ENCODE results near the gene FBXO28.

Gene FBXO28

DNA sequence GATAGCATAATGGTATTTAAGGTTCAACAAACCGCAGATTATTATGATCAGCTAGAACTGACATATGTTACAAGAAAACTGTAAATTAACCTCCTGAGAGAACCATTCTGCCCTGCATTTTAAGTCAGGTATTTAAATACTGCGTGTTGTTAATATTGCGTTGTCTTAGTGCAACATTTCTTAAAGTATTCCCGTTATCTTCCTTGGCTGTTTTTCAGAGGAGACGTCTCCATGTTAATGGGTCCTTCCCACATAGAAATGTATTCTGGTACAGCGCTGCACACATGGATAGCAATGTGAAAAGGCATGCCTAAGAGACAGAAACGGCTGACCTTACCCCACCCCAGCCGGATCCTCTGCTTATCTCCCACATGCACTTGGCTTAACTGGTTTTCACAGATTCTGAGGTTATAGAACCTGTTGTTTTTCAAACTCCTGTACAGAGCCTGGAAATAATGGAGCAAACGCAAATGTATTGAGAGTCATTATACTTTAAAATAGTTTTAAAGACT, 46.3 kb downstream of the FBXO28 start:
- DNase-seq: no peak

GRCh38 chr1:224162768-224163167, 48.9 kb downstream of the FBXO28 start:
- DNase-seq: no peak

DNA sequence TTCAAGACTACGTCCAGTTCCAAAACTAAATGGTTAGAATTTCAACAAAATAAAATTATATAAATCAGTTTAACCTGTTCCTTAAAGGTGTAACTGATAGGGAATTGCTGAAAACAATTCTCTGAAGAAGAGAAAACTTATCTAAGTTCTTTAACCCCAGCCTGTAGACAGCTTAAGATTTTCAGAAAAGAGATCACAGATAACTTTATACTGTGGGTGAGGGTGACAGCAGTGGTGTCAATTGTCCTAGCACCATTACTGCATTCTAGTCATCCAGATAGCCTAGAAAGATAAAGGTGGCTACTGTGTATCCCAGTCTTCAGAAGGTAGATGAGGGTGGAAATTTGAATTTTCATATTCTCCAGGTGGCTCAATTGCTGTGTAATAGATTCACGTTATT, 49.4 kb downstream of the FBXO28 start:
- no peak for DNase-seq

DNA sequence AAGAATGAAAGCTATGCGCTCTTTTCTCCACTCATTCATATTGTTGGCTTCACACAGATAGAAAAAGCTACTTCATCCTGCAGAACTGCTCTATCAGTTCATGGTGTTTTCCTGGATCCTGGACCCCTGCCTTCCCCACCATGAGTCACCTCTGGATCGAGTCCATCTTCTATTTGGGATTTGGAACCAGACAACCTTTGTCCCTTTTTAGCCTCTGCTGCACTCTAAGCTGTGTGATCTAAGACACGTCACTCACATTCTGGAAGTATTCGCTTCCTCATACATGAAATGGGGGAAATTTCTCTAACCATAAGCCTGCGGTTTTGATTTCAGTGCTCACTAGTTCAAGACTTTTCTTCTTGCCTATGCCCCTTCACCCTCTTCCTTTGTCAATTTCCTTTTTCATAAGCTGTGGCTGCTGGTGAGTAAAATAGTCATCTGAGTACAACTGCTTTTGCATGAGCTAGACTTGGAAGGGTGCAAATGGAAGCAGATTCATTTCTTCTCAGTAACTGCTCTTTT, 55.0 kb downstream of the FBXO28 start:
- no peak for DNase-seq

- DNase-seq: no peak
Measured at GRCh38 chr1:224169718-224170270, 55.9 kb downstream of the FBXO28 start.

DNA sequence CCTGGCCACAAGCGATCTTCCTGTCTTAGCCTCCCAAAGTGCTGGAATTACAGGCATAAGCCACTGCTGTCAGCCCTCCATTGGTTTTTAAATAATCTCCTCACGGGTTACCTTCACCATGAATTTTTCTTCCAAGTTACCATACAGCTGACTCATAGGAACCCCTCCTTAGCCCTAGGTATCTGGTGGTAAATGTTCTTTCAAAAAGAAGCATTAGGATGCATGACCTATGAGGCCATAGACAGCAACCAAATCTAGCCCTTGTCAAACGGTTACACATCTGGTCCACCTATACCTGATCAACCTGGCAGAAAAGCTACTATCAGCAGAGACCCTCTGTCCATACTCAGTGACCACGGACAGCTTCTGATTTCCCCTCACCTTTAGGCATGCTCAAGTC, 56.4 kb downstream of the FBXO28 start:
- DNase-seq: no peak

GRCh38 chr1:224170748-224171478, 57.0 kb downstream of the FBXO28 start:
- no peak for DNase-seq

DNA sequence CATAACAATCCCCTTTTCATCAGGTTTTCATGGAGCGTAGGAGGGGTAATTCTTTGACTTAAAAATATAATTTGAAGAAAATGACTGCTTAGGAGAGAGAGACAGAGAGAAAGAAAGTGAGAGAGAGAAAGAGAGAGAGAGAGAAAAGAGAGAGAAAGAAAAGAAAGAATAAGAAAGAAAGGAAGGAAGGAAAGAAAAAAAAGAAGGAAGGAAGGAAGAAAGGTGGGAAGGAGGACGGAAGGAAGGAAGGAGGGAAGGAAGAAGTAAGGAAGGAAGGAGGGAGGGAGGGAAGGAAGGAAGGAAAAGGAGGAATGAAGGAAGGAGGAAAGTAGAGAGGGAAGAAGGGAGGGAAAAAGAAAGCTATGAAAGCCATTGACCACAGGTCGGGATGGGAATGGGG, 58.3 kb downstream of the FBXO28 start:
- no peak for DNase-seq

DNA sequence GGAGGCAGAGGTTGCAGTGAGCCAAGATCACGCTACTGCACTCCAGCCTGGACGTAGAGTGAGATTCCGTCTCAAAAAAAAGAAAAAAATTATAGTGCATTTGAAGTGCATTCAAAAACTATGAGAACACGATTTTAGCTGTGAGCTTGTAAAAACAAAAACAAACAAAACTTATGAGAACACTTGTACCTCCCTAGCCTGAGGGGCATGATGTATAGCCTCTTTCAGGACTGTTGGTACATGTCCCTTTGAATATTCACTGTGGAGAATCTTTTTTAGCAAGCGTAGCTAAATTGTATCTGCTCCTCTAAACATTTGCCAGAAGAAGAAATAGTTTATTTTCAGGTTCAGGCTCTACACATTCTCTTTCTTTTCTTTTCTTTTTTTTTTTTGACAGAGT, 59.6 kb downstream of the FBXO28 start:
- no peak for DNase-seq

DNA sequence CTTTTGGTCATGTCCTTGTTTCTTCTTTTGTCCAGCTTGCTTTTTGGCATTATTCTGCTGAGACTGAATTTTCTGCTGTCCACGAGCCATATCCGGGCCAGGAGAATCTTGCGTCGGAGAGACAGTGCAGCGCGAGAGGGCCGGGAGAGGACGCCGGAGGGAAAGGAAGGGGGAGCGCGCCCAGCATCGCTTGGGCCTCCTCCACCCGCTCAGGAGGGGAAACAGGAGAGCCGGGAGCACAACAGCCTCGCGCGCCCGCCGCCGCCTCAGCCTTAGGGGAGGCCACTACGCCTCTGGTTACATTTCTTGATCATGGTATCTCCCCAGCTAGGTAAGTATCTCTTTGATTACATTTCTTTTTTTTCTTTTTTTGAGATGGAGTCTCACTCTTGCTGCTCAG, 61.7 kb downstream of the FBXO28 start:
- DNase-seq: peak; percentile 61

GRCh38 chr1:224177356-224177999, 63.6 kb downstream of the FBXO28 start:
- no peak for DNase-seq

DNA sequence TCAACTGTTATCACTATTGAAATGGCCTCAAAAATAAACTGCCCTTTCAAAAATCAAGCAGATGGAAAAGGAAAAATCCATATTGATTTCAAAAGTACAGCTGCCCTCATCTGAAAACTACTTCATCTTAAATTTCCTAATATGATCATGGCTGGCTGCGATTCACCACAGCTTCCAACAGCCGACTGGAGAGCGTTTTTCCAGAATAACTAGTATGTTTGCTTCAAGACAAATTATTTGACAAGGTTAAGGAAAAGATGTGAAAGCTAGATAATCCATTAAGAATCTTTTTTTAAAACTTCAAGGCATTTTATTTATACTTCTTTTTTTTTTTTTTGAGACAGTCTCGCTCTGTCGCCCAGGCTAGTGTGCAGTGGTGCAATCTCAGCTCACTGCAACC, 65.0 kb downstream of the FBXO28 start:
- DNase-seq: no peak

DNA sequence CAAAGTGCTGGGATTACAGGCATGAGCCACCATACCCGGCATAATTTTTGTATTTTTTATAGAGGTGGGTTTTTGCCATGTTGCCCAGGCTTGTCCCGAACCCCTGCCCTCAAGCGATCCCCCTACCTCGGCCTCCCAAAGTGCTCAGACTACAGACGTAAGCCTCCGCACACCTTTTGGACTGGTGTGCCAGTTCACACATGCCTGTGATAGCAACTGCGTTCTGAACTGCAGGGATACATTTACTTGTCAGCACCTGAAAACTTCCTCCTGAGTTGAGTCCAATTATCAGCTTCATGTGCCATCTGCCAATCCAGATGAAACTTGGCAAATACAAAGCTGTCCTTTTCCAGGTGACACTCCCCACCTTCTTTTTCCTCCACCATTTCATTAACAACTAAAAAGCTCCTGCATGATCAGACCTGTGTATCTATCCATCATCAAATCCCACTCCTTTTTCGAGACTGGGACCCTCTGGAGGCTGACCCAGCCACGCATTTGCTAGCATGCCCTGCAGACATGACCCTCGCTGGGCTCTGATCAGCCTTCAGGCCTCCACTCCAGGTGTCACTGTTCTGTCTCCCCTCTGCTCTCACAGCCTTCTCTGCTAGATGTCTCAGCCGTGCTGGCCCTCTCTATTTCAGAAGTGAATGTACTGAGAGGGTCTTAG, 67.0 kb downstream of the FBXO28 start:
- DNase-seq: no peak

DNA sequence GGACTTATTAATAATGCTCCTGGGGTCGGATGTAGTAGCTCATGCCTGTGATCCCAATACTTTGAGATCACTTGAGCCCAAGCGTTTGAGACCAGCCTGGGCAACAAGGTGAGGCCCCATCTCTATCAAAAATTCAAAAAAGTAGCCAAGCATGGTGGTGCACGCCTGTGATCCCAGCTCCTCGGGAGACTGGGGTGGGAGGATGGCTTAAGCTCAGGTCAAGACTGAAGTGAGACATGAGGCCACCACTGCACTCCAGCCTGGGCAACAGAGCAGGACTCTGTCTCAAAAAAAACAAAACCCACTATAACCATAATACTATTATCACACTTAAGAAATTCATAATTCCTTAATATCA, 67.5 kb downstream of the FBXO28 start:
- no peak for DNase-seq

GRCh38 chr1:224182057-224182865, 68.3 kb downstream of the FBXO28 start:
- no peak for DNase-seq

GRCh38 chr1:224182866-224183590, 69.1 kb downstream of the FBXO28 start, which contains the start of gene DEGS1:
DEGS1 (plus strand) TSS chr1:224183240; CDS start chr1:224183337, 97 bp downstream.
- peak; percentile 92 for DNase-seq

DNA sequence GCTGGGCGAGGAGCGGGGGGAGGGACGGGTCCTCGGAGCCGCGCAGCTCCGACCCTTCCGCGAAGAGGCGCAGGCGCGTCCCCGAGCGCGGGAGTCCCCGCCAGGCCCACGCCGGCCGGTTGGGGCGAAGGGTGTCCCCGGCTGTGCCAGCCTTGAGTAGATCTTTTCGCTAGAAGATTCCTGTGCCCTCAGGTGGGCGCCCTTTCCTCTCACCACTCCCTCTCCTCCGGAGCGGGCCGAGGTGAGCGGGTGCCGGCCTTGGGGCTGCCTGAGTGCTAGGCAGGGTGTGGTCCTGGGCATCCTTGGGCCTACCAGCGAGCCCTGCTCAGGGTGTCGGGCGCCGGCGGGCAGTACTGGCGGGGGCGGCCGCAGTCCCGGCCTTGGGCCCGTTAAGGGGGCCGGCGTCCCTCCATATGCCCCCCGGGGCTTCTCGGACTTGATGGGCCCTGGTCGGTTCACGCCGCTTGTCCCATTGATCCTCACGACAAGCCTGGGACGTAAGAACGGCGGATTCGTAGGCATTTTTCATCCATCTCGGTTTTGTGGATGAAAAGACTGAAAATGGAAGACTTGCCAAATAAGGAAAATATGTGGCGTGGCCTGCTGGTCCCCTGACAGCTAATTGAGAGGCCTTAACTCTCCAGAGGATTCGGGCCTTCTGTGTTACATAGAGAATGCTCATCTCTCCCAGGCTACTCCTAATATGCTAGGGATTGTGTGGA, 69.8 kb downstream of the FBXO28 start:
- peak; percentile 84 for DNase-seq

GRCh38 chr1:224185208-224185607, 71.3 kb downstream of the FBXO28 start:
- DNase-seq: no peak

- DNase-seq: no peak
Measured at GRCh38 chr1:224188286-224188685, 74.4 kb downstream of the FBXO28 start.

- no peak for DNase-seq
Measured at GRCh38 chr1:224189561-224189960, 75.7 kb downstream of the FBXO28 start.

Measured in right forelimb (tissue), 1 donor.